ENCODE measurements around the gene REV3L. TPM values are rescaled to one million over a fixed set of nuclear protein-coding genes. Genes with fewer than 3 reads are reported as not detected.
A peak's percentile ranks its signal among the peaks of the same experiment; 100 is the strongest.

REV3L gene
- total and polyA plus RNA-seq, 2 donors (not counting 3 experiments of a cell fraction or from before 2014, with no cell fraction given), result 6.0 to 22.7 TPM

- Histone ChIP-seq H3K79me2 (ENCODE audit: control insufficient read depth, insufficient read depth, low read length) (peaks cover 2% of the 10 kb centered on the region), H3K9ac (replicated peaks; ENCODE audit: extremely low read depth, insufficient read depth, low read length) (no peak overlapping the region), H2AFZ (ENCODE audit: low read depth, low read length) (no peak overlapping the region), H3K27me3 (ENCODE audit: control insufficient read depth in 2 of 2, insufficient read depth in 2 of 2, low read length in 2 of 2) (peaks cover 19 to 30% of the 10 kb centered on the region in 2 experiments), H3K27ac (ENCODE audit: insufficient read depth, low read depth, low read length) (no peak overlapping the region), H3K9me3 (replicated peaks; ENCODE audit: control insufficient read depth, insufficient read depth, low read length) (no peaks in the 10 kb centered on the region), H3K9me1 (replicated peaks; ENCODE audit: control insufficient read depth, extremely low read depth, insufficient read depth, low read length) (no peaks in the 10 kb centered on the region), H3K4me2 (ENCODE audit: insufficient read depth, low read length) (no peak overlapping the region), H4K20me1 (replicated peaks; ENCODE audit: control insufficient read depth, extremely low read depth, insufficient read depth, low read length) (no peaks in the 10 kb centered on the region), H3K4me1 (ENCODE audit: control insufficient read depth, extremely low read depth, insufficient read depth, low read length) (peaks cover 3% of the 10 kb centered on the region), H3K36me3 (ENCODE audit: control insufficient read depth in 2 of 2, extremely low read depth in 1 of 2, insufficient read depth in 2 of 2, low read length in 2 of 2) (no peaks in the 10 kb centered on the region), H3K4me3 (replicated peaks in 1 of 3; ENCODE audit: insufficient read depth in 1 of 3, low read depth in 1 of 3, low read length in 3 of 3) (no peak overlapping the region)
- CTCF ChIA-PET, result no interaction called here
- TF ChIP-seq CTCF (IDR thresholded peaks at IDR 0.05; ENCODE audit: extremely low read depth in 1 of 2, insufficient read depth in 1 of 2, low read depth in 1 of 2, low read length in 2 of 2), result no peak
- TF ChIP-seq MYC (IDR thresholded peaks at IDR 0.05; ENCODE audit: low read depth, low read length), result no peak
- no peak for TF ChIP-seq EZH2 (IDR thresholded peaks at IDR 0.05; ENCODE audit: borderline replicate concordance, low read depth, low read length, severe bottlenecking)
- FAIRE-seq (no peak), DNase-seq (ENCODE audit: low read depth, low spot score) (no peak)
- BruUV-seq (replicated peaks), result no TSS peak
- dilution Hi-C loops (cut with MboI; ENCODE audit: extremely low pct_ligation_motif_present, low sequenced_read_pairs) (no loop called here), intact Hi-C loops (cut with micrococcal nuclease) (loop anchor here (5.0 kb wide), 1 partner anchor 727 kb away; no protein-coding TSS in a partner anchor)
- POLR2A ChIA-PET, result no interaction called here
Measured at GRCh38 chr6:111254779-111255166, 228.2 kb downstream of the REV3L start.

GRCh38 chr6:111254004-111254778 lies 228.8 kb downstream of the REV3L start:
- Histone ChIP-seq H4K20me1 (replicated peaks; ENCODE audit: control insufficient read depth, extremely low read depth, insufficient read depth, low read length) (no peaks in the 10 kb centered on the region), H3K27ac (ENCODE audit: insufficient read depth, low read depth, low read length) (no peak overlapping the region), H3K9me3 (replicated peaks; ENCODE audit: control insufficient read depth, insufficient read depth, low read length) (no peaks in the 10 kb centered on the region), H3K9me1 (replicated peaks; ENCODE audit: control insufficient read depth, extremely low read depth, insufficient read depth, low read length) (no peaks in the 10 kb centered on the region), H3K36me3 (ENCODE audit: control insufficient read depth in 2 of 2, extremely low read depth in 1 of 2, insufficient read depth in 2 of 2, low read length in 2 of 2) (no peaks in the 10 kb centered on the region), H3K4me1 (ENCODE audit: control insufficient read depth, extremely low read depth, insufficient read depth, low read length) (peaks cover 3% of the 10 kb centered on the region), H3K9ac (replicated peaks; ENCODE audit: extremely low read depth, insufficient read depth, low read length) (no peak overlapping the region), H3K27me3 (ENCODE audit: control insufficient read depth in 2 of 2, insufficient read depth in 2 of 2, low read length in 2 of 2) (peaks cover 19 to 30% of the 10 kb centered on the region in 2 experiments), H2AFZ (ENCODE audit: low read depth, low read length) (no peak overlapping the region), H3K4me3 (replicated peaks in 1 of 3; ENCODE audit: insufficient read depth in 1 of 3, low read depth in 1 of 3, low read length in 3 of 3) (no peak overlapping the region), H3K79me2 (ENCODE audit: control insufficient read depth, insufficient read depth, low read length) (no peaks in the 10 kb centered on the region), H3K4me2 (ENCODE audit: insufficient read depth, low read length) (no peak overlapping the region)
- CTCF ChIA-PET, result no interaction called here
- POLR2A ChIA-PET, result no interaction called here
- intact Hi-C loops (cut with micrococcal nuclease), result no loop called here
- BruUV-seq (replicated peaks), result no TSS peak
- dilution Hi-C loops (cut with MboI; ENCODE audit: extremely low pct_ligation_motif_present, low sequenced_read_pairs), result no loop called here
- DNase-seq (ENCODE audit: low read depth, low spot score) (no peak), FAIRE-seq (no peak)
- peak; percentile 22 for TF ChIP-seq EZH2 (IDR thresholded peaks at IDR 0.05; ENCODE audit: borderline replicate concordance, low read depth, low read length, severe bottlenecking)
- TF ChIP-seq POLR2AphosphoS5 (IDR thresholded peaks at IDR 0.05; ENCODE audit: insufficient read depth, low read depth, low read length), result no peak
- no peak for TF ChIP-seq JUN (IDR thresholded peaks at IDR 0.05; ENCODE audit: borderline replicate concordance, insufficient read depth, insufficient read length, low read depth)
- no peak for TF ChIP-seq FOS (IDR thresholded peaks at IDR 0.05; ENCODE audit: borderline replicate concordance, insufficient read depth, low read length)

All from endothelial cell of umbilical vein (primary cell).